RWPE2 (cell line): ENCODE measurements around the gene REG1A.

ENCODE experiments used
- ATAC-seq: fragments of 200-7000 bp; cut with Tn5 transposase; 3 replicates; pipeline ENCODE4 v1.9.1; 2021; ENCODE audit warnings: low read depth
- DNase-seq: peaks from one replicate; pipeline ENCODE4 v3.0.0-alpha.2; 2020; ENCODE audit warnings: low spot score
- H3K27ac ChIP-seq: fragments of 450-650 bp; 2 replicates; pipeline ENCODE4 v1.5.1; 2017; ENCODE audit warnings: mild to moderate bottlenecking; ENCODE audit not compliant: poor library complexity, severe bottlenecking
- H3K27me3 ChIP-seq: fragments of 250-450 bp; sonication (Bioruptor Pico); 2 replicates; pipeline ENCODE4 v1.5.1; 2021; ENCODE audit warnings: mild to moderate bottlenecking, moderate library complexity; ENCODE audit not compliant: insufficient read depth, poor library complexity, severe bottlenecking
- H3K36me3 ChIP-seq: fragments of 250-450 bp; sonication (Bioruptor Pico); 2 replicates; pipeline ENCODE4 v1.5.1; 2020; ENCODE audit warnings: low read depth, mild to moderate bottlenecking, moderate library complexity
- H3K4me1 ChIP-seq: fragments of 250-450 bp; sonication (Bioruptor Pico); 2 replicates; pipeline ENCODE4 v1.5.1; 2021; ENCODE audit warnings: mild to moderate bottlenecking, moderate library complexity; ENCODE audit not compliant: insufficient read depth, poor library complexity, severe bottlenecking
- H3K4me3 ChIP-seq: fragments of 250-450 bp; sonication (Bioruptor Pico); 2 replicates; pipeline ENCODE4 v1.5.1; 2021; ENCODE audit warnings: mild to moderate bottlenecking, moderate library complexity; ENCODE audit not compliant: severe bottlenecking
- H3K9me3 ChIP-seq: fragments of 250-450 bp; sonication (Bioruptor Pico); 2 replicates; pipeline ENCODE4 v1.5.1; 2021; ENCODE audit warnings: mild to moderate bottlenecking, moderate library complexity; ENCODE audit not compliant: severe bottlenecking
- CTCF ChIP-seq: fragments of 450-650 bp; IDR thresholded peaks from one replicate; pipeline ENCODE4 v1.5.1; 2017; ENCODE audit warnings: mild to moderate bottlenecking, moderate library complexity; ENCODE audit not compliant: poor library complexity, severe bottlenecking

The REG1A gene, protein sequence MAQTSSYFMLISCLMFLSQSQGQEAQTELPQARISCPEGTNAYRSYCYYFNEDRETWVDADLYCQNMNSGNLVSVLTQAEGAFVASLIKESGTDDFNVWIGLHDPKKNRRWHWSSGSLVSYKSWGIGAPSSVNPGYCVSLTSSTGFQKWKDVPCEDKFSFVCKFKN

DNA sequence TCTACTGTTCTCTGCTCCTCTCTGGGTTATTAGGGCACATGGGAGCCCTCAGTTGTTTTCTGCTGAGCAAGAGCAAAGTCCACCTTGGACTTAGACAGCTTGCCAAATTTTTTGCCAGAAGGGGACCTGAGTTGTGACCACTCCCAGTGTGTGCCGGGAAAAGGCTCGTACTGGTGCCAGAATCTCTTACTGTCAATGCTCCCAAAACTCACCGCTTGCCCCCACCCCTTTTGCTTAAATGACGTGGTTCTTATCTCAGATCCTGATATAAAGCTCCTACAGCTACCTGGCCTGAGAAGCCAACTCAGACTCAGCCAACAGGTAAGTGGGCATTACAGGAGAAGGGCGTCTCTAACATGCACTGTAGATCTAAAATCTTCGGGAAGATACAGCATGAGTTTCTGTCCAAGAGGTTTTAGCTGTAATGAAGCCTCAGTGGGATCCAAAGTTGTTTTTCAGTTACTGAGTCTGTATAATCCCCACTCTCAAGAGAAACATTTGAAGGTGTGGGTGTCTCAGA, at the start of gene REG1A:
REG1A (plus strand) TSS at position 295 of the 520 bp plus-strand sequence. CDS start 374 bp downstream, outside the sequence.
- Histone ChIP-seq H3K36me3 (no peaks in the 10 kb centered on the region), H3K27ac (no peak within 1 kb of the TSS), H3K4me1 (no peaks in the 10 kb centered on the region), H3K4me3 (no peak within 1 kb of the TSS), H3K27me3 (no peaks in the 10 kb centered on the region), H3K9me3 (no peaks in the 10 kb centered on the region)
- no peak for TF ChIP-seq CTCF
- no peak for DNase-seq
- ATAC-seq: no peak

DNA sequence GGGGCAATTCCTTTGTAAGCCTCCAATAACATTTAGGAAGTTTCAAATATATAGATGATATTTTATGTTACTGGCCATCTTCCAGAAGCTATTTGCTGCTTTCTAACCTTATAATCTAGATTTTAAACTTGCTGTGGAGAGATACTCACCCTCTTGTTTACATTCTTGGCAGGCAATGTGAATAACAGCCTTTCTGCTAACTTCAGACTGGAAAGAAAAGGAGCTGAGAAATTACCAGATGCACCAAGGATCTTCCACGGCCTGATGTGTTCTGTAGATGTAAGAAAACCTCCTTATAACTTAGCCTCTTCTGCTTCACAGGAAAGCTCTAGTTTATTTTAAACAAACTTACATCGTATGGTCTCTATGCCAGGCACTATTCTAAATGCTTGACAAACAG, 49.2 kb upstream of the REG1A start:
- Histone ChIP-seq H3K4me1 (no peaks in the 10 kb centered on the region), H3K27me3 (no peaks in the 10 kb centered on the region), H3K36me3 (no peaks in the 10 kb centered on the region), H3K9me3 (no peaks in the 10 kb centered on the region), H3K4me3 (no peak overlapping the region), H3K27ac (no peak overlapping the region)
- ATAC-seq (no peak), DNase-seq (no peak)
- TF ChIP-seq CTCF: no peak

GRCh38 chr2:79082987-79083386, 37.3 kb upstream of the REG1A start:
- Histone ChIP-seq H3K36me3 (no peaks in the 10 kb centered on the region), H3K27ac (no peak overlapping the region), H3K27me3 (no peaks in the 10 kb centered on the region), H3K4me3 (no peak overlapping the region), H3K9me3 (no peaks in the 10 kb centered on the region), H3K4me1 (no peaks in the 10 kb centered on the region)
- TF ChIP-seq CTCF: no peak
- DNase-seq (no peak), ATAC-seq (no peak)

GRCh38 chr2:79083597-79084251, 36.6 kb upstream of the REG1A start:
- ATAC-seq (no peak), DNase-seq (no peak)
- Histone ChIP-seq H3K27me3 (no peaks in the 10 kb centered on the region), H3K36me3 (no peaks in the 10 kb centered on the region), H3K4me3 (no peak overlapping the region), H3K9me3 (no peaks in the 10 kb centered on the region), H3K27ac (no peak overlapping the region), H3K4me1 (no peaks in the 10 kb centered on the region)
- no peak for TF ChIP-seq CTCF
